IMR-90 (cell line): ENCODE results near the gene NR2F1. TPM values are rescaled to one million over a fixed set of nuclear protein-coding genes. Genes with fewer than 3 reads are reported as not detected.

Experiments used
- ATAC-seq: fragments of 200-7000 bp; cut with Tn5 transposase; 2 replicates; pipeline ENCODE4 v1.9.1; 2020; ENCODE audit warnings: low read depth, mild to moderate bottlenecking, moderate library complexity
- BruUV-seq: library from RNA; stranded (reverse); fragments of 400-500 nt; replicated peaks from 2 replicates; lab custom pipeline; 2021; lab: Mats Ljungman, UMichigan
- CTCF ChIA-PET: fragments of 300-600 bp; formaldehyde crosslinking; extraction: SDS; loops from one replicate; lab custom pipeline; 2021; ENCODE audit warnings: antibody characterized with exemption; lab: Yijun Ruan, JAX
- POLR2A ChIA-PET: fragments of 300-600 bp; sonication (Branson Sonifier 250); formaldehyde crosslinking; loops from one replicate; lab custom pipeline; 2022; ENCODE audit warnings: antibody characterized with exemption; ENCODE audit not compliant: unreplicated experiment; lab: Charles Lee
- DNase-seq: peaks from one replicate; pipeline ENCODE4 v3.0.0; 2013
- H2AFZ ChIP-seq: replicated peaks from 2 replicates; pipeline ENCODE3; 2013; ENCODE audit warnings: low read length, mild to moderate bottlenecking; ENCODE audit not compliant: poor library complexity
- H2AK5ac ChIP-seq: 2 replicates; pipeline ENCODE4 v1.6.1; 2013; ENCODE audit warnings: low read depth, low read length, inconsistent platforms
- H2AK9ac ChIP-seq: replicated peaks from 2 replicates; pipeline ENCODE3; 2013; ENCODE audit warnings: mild to moderate bottlenecking, low read depth, low read length, moderate library complexity; ENCODE audit not compliant: poor library complexity
- H2BK120ac ChIP-seq: 2 replicates; pipeline ENCODE4 v1.6.1; 2013; ENCODE audit warnings: low read depth, low read length, inconsistent platforms
- H2BK15ac ChIP-seq: 3 replicates; pipeline ENCODE4 v1.6.1; 2013; ENCODE audit warnings: low read depth, low read length, inconsistent platforms
- H2BK20ac ChIP-seq: 2 replicates; pipeline ENCODE4 v1.6.1; 2013; ENCODE audit warnings: low read depth, mild to moderate bottlenecking, inconsistent platforms, low read length, moderate library complexity
- H2BK5ac ChIP-seq: 2 replicates; pipeline ENCODE4 v1.6.1; 2013; ENCODE audit warnings: mild to moderate bottlenecking, low read depth, low read length, inconsistent platforms; ENCODE audit not compliant: poor library complexity, severe bottlenecking
- H3K14ac ChIP-seq: replicated peaks from 2 replicates; pipeline ENCODE4 v1.6.1; 2013; ENCODE audit warnings: low read depth, low read length, inconsistent platforms
- H3K18ac ChIP-seq: 2 replicates; pipeline ENCODE4 v1.6.1; 2013; ENCODE audit warnings: low read depth, low read length, control low read depth
- H3K23ac ChIP-seq: 2 replicates; pipeline ENCODE4 v1.6.1; 2013; ENCODE audit warnings: low read depth, low read length, inconsistent platforms
- H3K27ac ChIP-seq: 2 replicates; pipeline ENCODE4 v1.5.1; 2013; ENCODE audit warnings: mild to moderate bottlenecking, control low read depth, low read length; ENCODE audit not compliant: insufficient read depth
- H3K27me3 ChIP-seq: 2 replicates; pipeline ENCODE4 v1.6.1; 2013; ENCODE audit warnings: low read length; ENCODE audit not compliant: control insufficient read depth, insufficient read depth
- H3K36me3 ChIP-seq: 2 replicates; pipeline ENCODE4 v1.6.1; 2013; ENCODE audit warnings: low read length, mixed read lengths; ENCODE audit not compliant: control insufficient read depth, insufficient read depth
- H3K4ac ChIP-seq: 2 replicates; pipeline ENCODE4 v1.6.1; 2013; ENCODE audit warnings: low read depth, low read length, inconsistent platforms
- H3K4me1 ChIP-seq: 2 replicates; pipeline ENCODE4 v1.6.1; 2013; ENCODE audit warnings: low read length, mixed read lengths; ENCODE audit not compliant: control insufficient read depth, insufficient read depth
- H3K4me2 ChIP-seq: 2 replicates; pipeline ENCODE4 v1.6.1; 2013; ENCODE audit warnings: low read depth, mild to moderate bottlenecking, control low read depth, low read length, moderate library complexity
- H3K4me3 ChIP-seq: 2 replicates; pipeline ENCODE4 v1.5.1; 2013; ENCODE audit warnings: low read depth, mild to moderate bottlenecking, control low read depth, low read length, moderate library complexity; ENCODE audit not compliant: insufficient read depth
- H3K56ac ChIP-seq: 2 replicates; pipeline ENCODE4 v1.6.1; 2013; ENCODE audit warnings: low read length, inconsistent platforms; ENCODE audit not compliant: insufficient read depth; ENCODE audit errors: extremely low read depth
- H3K79me1 ChIP-seq, 2 experiments: 2 replicates each; pipeline ENCODE4 v1.6.1; 2013; ENCODE audit warnings: low read length in 2 of 2, inconsistent platforms in 1 of 2, low read depth in 1 of 2
- H3K9ac ChIP-seq: 2 replicates; pipeline ENCODE4 v1.6.1; 2013; ENCODE audit warnings: low read depth, low read length, control low read depth
- H3K9me1 ChIP-seq: 2 replicates; pipeline ENCODE4 v1.6.1; 2013; ENCODE audit warnings: low read length, inconsistent platforms; ENCODE audit not compliant: insufficient read depth
- H3K9me3 ChIP-seq: 2 replicates; pipeline ENCODE4 v1.6.1; 2013; ENCODE audit warnings: low read length; ENCODE audit not compliant: control insufficient read depth, insufficient read depth
- H4K20me1 ChIP-seq: 2 replicates; pipeline ENCODE4 v1.6.1; 2013; ENCODE audit warnings: low read length, inconsistent platforms; ENCODE audit not compliant: insufficient read depth
- H4K5ac ChIP-seq: 2 replicates; pipeline ENCODE4 v1.6.1; 2013; ENCODE audit warnings: mild to moderate bottlenecking, low read depth, low read length, control low read depth
- H4K8ac ChIP-seq, 2 experiments: 2 replicates each; pipeline ENCODE4 v1.6.1; 2013; ENCODE audit warnings: low read depth in 2 of 2, low read length in 2 of 2, control low read depth in 1 of 2, inconsistent platforms in 1 of 2
- H4K91ac ChIP-seq: 2 replicates; pipeline ENCODE4 v1.6.1; 2013; ENCODE audit warnings: low read depth, low read length, inconsistent platforms; ENCODE audit not compliant: insufficient read depth
- POLR2A ChIP-seq: IDR thresholded peaks from 2 replicates; pipeline ENCODE4 v1.6.1; 2012; ENCODE audit warnings: mild to moderate bottlenecking, low read depth, low read length
- RAD21 ChIP-seq: IDR thresholded peaks from 2 replicates; pipeline ENCODE4 v1.6.1; 2012; ENCODE audit warnings: low read length, improper control_type of control experiment
- WGBS, 2 experiments: methylation state at CpG; one replicate each; pipeline versions ENCODE4 v1.1.5 to v1.1.7; 2013; ENCODE audit warnings: missing lambda C conversion rate in 2 of 2; ENCODE audit not compliant: insufficient read length in 1 of 2; ENCODE audit errors: extremely low coverage in 2 of 2; 5-methylcytosine and 5-hydroxymethylcytosine counted together
- dilution Hi-C: fragments of 300-500 bp; cut with HindIII; formaldehyde crosslinking; loops from one replicate; pipeline ENCODE4 v1.14.3; 2018; ENCODE audit warnings: low sequenced_read_pairs; ENCODE audit not compliant: unreplicated experiment
- in situ Hi-C: fragments of 300-500 bp; cut with MboI; formaldehyde crosslinking; loops from 3 replicates; pipeline ENCODE4 v1.14.3; 2019; ENCODE audit warnings: low sequenced_read_pairs, inconsistent platforms, mixed read lengths
- intact Hi-C: fragments of 100-400 bp; cut with micrococcal nuclease; formaldehyde crosslinking; loops from 2 replicates; pipeline ENCODE4 v1.10.0; 2022
- polyA plus RNA-seq, 3 experiments: library from polyadenylated mRNA; depleted of rRNA; stranded (reverse); fragments of >200 nt; gene quantifications; 2 replicates each; pipeline ENCODE4 v1.2.3, GENCODE V29; 2012; ENCODE audit warnings: low replicate concordance in 1 of 3
- total RNA-seq: library from RNA; depleted of rRNA; stranded (reverse); fragments of >200 nt; gene quantifications from 2 replicates; pipeline ENCODE4 v1.2.3, GENCODE V29; 2012

NR2F1 gene
- total and polyA plus RNA-seq, 2 of the 4 experiments (the other 2 are of a cell fraction): 19.0 to 160 TPM

- peak overlapping the region; percentile 89 for H3K4ac ChIP-seq
- H3K14ac ChIP-seq: peak overlapping the region; percentile 88
- peaks cover 50% of the 10 kb centered on the region for H3K36me3 ChIP-seq
- BruUV-seq: no TSS peak
- H3K27me3 ChIP-seq: no peaks in the 10 kb centered on the region
- in situ Hi-C loops (loop anchor here (10.0 to 25.0 kb wide), 4 partner anchors 326 to 1277 kb away; no protein-coding TSS in a partner anchor), dilution Hi-C loops (no loop called here), intact Hi-C loops (loop anchor here (1.0 to 10.0 kb wide), 5 partner anchors 10 to 1263 kb away; no protein-coding TSS in a partner anchor)
- H3K18ac ChIP-seq: peak overlapping the region; percentile 98
- H2AFZ ChIP-seq: no peak overlapping the region
- H3K4me3 ChIP-seq: peak overlapping the region; percentile 99
- peak overlapping the region; percentile 30 for H4K91ac ChIP-seq
- WGBS, 2 experiments: no CpG with 5 or more reads among the region's 6 CpGs
- peak overlapping the region; percentile 92 for H4K5ac ChIP-seq
- no peak for TF ChIP-seq RAD21
- TF ChIP-seq POLR2A: no peak
- no peak for DNase-seq
- peaks cover 23% of the 10 kb centered on the region for H3K4me1 ChIP-seq
- peak overlapping the region; percentile 99 for H3K27ac ChIP-seq
- ATAC-seq: no peak
- H2BK5ac ChIP-seq: peak overlapping the region; percentile 99
- 0 out of 2 replicates have a peak overlapping the region, but pooled peaks have one; percentile 39 for H2BK20ac ChIP-seq
- peak overlapping the region; percentile 63 for H3K56ac ChIP-seq
- H3K9ac ChIP-seq: peak overlapping the region; percentile 99
- peak overlapping the region; percentile 96 for H3K4me2 ChIP-seq
- H2BK120ac ChIP-seq: peak overlapping the region; percentile 52
- no peak overlapping the region for H2AK9ac ChIP-seq
- peaks cover 11% of the 10 kb centered on the region for H4K20me1 ChIP-seq
- H4K8ac ChIP-seq: peak overlapping the region; percentile 49 to 58; a peak in 3 of 4 replicates
- ChIA-PET CTCF (interaction anchor here (2.5 kb wide), 1 partner anchor 12 kb away, joined by 6 read pairs; no protein-coding TSS in a partner anchor), POLR2A (interaction anchor here (0.9 kb wide), 1 partner anchor 31 kb away, joined by 3 read pairs; no protein-coding TSS in a partner anchor)
- H3K9me3 ChIP-seq: no peaks in the 10 kb centered on the region
- peaks cover 0 to 22% of the 10 kb centered on the region in 2 experiments; a peak in 2 of 4 replicates for H3K79me1 ChIP-seq
- peak overlapping the region; percentile 35; the same call in 1 of the 3 replicates for H2BK15ac ChIP-seq
- peak overlapping the region; percentile 47; the same call in 1 of the 2 replicates for H2AK5ac ChIP-seq
- H3K23ac ChIP-seq: peak overlapping the region; percentile 93
- peaks cover 3% of the 10 kb centered on the region; the same call in 1 of the 2 replicates for H3K9me1 ChIP-seq
These were observed 6.3 kb downstream of the NR2F1 start for GRCh38 chr5:93589152-93589828.
